Urothelium cell line (cell line): Measurements from ENCODE around the gene NEMP1.
"Not testable (repeated sequence)": the region's sequence is repeated elsewhere in the genome, so short reads cannot be mapped to it uniquely, and the experiment has no call there.

Experiments
- DNase-seq: peaks from one replicate; pipeline ENCODE4 v3.0.0; 2011; ENCODE audit warnings: low spot score, mixed read lengths
- FAIRE-seq: peaks from 2 replicates; lab custom pipeline; 2011; peaks lifted over from hg19 to GRCh38; lab: Jason Lieb, UNC

Gene NEMP1

GRCh38 chr12:57037264-57037663, 41.3 kb downstream of the NEMP1 start:
- no peak for DNase-seq
- no peak for FAIRE-seq

DNA sequence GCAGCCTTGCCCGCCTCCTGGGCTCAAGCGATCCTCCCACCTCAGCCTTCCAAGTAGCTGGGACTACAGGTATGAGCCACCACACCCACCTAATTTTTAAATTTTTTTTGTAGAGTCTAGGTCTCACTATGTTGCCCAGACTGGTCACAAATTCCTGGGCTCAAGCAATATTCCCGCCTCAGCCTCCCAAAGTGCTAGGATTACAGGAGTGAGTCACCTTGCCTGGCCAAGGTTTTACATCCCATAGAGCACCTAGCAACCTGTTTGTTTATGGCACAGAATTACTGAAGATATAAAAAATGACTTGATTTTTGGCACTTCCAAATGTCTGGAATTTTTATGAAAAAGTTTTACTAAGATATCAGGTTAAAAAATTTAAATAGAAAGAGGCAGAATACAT, 45.2 kb downstream of the NEMP1 start:
- FAIRE-seq (no peak), DNase-seq (no peak)

- FAIRE-seq, result no peak
- DNase-seq, result no peak
These were observed 46.8 kb downstream of the NEMP1 start for GRCh38 chr12:57031789-57032188.

DNA sequence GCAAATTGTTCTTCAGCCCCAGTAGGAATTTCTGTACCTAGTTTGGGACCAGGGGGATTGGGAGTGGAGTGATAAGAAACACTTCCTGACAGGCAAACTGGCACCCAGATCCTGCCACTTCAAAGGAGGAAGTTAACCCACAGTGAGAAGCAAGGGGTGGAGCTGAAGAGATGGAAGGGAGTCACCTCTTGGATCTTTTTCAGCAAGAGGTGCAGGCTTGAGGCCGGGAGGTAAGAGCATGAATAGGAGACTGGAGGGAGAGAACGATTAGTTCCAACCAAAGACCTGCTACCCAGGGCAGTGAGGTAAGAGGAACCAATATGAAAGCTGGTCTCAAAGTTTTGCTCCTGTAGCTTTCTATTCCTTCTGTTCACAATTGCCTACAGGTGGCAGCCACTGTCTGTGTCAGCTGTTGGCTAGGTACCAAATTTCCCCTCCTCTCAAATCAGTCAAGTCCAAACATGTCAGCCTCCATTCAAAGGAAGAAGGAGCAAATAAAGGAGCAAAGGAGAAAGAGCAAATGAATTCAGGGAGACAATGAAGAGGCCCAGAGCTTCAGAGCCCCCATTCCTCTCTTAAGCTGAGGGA, 47.4 kb downstream of the NEMP1 start:
- FAIRE-seq (no peak), DNase-seq (peak; percentile 29)

DNA sequence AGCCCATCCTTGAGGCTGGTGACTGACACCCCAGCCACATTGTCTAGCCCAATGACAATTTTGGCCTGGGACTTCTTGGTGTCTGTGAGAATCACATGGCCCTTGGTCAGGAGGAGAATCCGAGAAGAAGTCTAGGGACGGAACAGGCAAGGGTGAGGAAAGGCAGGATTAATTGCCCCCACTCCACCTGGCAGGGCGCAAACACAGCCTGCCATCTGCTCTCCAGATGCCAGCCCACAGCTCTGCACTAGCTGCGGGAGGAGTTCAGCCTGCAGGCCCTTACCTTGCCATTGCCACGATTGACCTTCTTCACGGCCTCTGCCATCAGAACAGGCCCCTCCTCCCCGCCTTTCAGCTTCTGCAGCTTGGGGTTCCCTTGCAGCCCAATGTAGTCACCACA, 49.1 kb downstream of the NEMP1 start:
- no peak for FAIRE-seq
- DNase-seq, result no peak

- no peak for DNase-seq
- no peak for FAIRE-seq
These were observed 50.8 kb downstream of the NEMP1 start for GRCh38 chr12:57027805-57028153.

DNA sequence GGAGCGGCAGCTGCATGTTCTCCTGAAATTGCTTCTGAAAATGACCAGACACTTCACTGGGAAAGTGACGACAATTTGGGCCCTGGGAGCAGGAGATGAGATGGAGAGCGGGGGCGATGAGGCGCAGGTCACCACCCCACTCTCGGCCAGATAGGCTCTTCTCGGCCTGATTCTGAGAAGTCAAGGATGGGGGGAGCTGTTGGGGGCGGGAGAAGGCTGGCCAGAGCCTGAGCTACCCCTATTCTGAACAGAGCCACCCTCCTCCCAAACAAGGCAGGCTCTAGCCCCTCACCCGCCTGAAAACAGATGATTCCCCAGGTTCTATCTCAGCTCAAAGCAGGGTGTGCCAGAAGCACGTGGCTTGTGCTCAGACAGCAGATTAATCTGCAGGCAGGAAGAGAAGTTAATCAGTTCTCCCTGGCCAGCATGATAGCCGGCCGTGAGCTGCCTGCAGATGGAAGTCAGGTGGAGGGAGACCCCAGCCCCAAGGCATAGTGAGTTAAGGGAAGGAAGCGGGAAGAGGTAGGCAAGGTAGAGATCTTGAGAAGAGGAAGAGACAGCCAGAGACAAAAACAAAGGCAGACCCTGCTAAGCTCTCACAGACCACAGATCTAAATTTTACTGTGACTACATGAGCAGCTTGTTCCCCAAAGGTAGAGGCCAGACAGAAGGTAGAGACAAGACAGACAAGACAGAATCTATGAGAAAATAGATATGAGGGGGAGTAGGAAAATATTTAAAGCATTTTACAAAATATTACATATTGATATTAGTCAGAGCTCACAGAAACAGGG, 51.4 kb downstream of the NEMP1 start:
- DNase-seq (no peak), FAIRE-seq (no peak)

DNA sequence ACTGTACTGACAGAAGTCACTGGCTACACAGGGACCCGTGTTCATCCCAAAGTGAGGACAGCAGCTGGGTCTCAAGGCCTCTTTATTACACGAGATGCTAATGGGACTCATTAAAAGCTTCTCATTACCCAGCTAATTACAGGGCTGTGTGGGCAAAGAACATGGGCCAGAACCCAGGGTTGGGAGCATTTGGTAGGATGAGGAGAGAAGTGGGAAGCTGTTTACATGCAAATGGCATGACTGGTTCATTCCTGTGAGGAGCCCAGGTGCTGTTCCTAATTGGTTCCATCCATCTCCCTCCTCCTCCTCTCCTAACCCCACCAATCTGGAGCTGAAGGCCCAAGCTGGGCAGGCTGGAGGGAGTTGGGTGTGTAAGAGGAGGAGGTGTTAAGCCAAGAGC, 53.4 kb downstream of the NEMP1 start:
- FAIRE-seq, result no peak
- DNase-seq, result no peak

DNA sequence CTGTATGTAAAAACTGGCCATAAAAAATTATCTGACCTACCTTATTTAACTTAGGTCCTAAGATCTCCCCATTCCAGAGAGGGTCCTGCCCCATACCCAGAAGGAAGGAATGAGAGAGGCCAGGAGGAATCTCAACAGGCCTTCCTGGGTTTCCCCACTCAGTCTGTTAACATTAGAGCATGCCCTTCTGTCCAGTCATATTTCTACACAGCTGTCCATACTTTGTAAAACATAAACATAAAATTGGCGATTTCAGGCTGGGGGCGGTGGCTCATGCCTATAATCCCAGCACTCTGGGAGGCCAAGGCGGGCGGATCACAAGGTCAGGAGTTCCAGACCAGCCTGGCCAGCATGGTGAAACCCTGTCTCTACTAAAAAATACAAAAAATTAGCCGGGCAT, 56.3 kb downstream of the NEMP1 start:
- DNase-seq, FAIRE-seq: not testable (repeated sequence)

DNA sequence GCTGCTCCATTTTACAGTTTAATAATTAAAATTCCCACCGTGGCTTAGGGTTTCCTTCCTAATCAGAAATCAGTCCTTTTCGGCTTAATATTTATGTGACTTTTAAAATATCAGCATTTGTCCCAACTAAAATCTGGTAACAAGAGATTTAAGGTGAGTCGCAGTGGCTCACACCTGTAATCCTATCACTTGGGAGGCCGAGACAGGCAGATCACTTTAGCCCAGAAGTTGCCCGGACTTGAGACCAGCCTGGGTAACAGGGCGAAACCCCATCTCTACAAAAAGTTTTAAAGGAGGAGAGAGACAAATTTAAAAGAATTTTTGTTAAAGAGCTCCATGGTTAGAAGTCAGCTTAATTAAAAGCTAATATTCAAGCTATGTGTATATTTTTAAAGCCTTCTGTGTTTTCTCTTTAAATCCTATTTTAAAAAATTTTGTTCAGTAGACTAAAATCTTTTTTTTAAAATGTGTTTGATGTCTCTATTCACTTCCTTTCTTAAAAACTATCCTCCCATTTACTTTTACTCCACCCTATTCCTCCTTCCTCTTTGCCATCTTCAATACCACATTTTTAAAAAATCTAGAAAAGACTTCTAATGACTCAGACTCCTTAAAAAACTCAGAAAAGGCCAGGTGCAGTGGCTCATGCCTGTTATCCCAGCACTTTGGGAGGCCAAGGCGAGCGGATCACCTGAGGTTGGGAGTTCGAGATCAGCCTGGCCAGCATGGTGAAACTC, 58.4 kb downstream of the NEMP1 start:
- FAIRE-seq (no peak), DNase-seq (no peak)

DNA sequence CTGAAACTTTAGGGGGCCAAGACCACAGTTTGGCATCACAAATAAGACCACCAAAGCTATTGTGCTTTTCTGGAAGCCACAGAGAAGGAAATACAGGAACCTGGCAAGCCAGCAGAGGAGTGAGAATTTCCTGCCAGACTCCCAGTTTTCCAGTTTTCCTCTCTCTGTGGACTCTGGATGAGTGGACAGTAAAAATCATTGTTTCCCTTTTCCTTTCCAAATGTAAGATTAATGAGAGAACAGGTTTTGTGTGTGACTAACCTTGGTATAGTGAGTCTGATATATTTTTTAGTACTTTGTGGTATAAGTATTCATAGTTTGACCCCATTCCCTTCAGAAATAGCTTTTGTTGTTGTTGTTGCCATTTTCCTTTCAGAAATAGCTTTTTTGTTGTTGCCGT, 59.7 kb downstream of the NEMP1 start:
- no peak for FAIRE-seq
- no peak for DNase-seq

DNA sequence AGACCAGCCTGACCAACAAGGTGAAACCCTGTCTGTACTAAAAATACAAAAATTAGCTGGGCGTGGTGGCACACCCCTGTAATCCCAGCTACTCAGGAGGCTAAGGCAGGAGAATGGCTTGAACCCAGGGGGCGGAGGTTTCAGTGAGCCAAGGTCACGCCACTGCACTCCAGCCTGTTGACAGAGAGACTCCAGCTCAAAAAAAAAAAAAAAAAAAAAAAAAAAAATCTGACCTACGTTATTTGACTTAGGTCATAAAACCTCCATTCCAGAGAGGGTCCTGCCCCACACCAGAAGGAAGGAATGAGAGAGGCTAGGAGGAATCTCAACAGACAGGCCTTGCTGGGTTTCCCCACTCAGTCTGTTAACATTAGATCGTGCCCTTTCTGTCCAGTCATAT, 60.2 kb downstream of the NEMP1 start:
- DNase-seq, FAIRE-seq: not testable (repeated sequence)

DNA sequence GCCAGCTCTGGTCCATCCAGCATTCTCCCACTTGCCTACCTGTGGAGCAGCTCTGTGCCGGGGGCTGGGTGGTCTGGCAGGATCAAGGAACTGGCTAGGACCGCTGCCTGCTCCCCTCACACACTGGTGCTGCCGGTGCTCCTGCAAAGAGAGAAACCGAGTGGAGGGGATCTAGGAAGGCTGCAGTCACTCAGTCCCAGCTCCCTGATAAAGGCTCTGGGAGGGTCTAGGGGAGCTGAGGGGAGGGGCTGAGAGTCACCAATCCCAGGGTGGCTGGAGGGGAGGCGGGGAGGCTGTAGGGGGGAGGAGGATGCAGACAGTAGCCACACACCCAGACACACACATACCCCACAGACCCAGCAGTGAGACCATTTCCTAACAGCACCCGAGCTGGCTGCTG, 62.2 kb downstream of the NEMP1 start, which contains the start of gene TAC3:
Gene TAC3, minus strand, starts transcription at position 182 of the 400 bp plus-strand sequence. CDS start 732 bp downstream, outside the sequence.
- DNase-seq (no peak), FAIRE-seq (no peak)

GRCh38 chr12:57012600-57013465, 65.8 kb downstream of the NEMP1 start:
- no peak for FAIRE-seq
- DNase-seq, result no peak

- DNase-seq, result no peak
- FAIRE-seq, result no peak
These were observed 66.9 kb downstream of the NEMP1 start for GRCh38 chr12:57011438-57012424.

DNA sequence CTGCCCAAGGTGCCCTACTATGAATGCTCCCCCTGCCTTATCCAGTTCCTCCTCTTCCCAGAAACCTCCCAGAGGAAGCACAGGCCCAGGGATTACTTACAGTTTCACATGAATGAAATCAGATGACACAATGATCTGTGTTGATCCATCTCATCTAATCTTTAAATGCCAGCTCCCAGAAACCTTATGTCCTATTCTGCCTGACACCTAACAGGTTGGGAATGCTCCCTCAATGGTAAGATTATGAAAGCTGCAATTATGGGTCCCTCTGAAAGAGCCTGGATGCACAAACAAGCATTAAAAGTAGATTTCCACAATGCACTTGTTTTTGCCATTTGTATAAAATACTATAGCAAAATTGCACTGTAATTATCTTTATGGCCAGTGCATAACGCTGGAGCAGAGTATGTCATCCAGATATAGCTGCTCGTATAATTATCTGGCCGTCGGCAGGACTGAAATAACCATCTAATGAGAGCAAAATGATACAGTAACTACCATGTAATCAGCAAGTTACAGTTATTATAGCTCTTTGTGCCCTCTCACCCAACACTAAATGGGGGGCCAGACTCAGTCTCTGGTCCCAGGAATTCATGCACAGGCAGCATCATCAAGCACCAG, 67.9 kb downstream of the NEMP1 start:
- DNase-seq, result no peak
- no peak for FAIRE-seq

- FAIRE-seq (no peak), DNase-seq (no peak)
These were observed 68.5 kb downstream of the NEMP1 start for GRCh38 chr12:57009949-57010626.

DNA sequence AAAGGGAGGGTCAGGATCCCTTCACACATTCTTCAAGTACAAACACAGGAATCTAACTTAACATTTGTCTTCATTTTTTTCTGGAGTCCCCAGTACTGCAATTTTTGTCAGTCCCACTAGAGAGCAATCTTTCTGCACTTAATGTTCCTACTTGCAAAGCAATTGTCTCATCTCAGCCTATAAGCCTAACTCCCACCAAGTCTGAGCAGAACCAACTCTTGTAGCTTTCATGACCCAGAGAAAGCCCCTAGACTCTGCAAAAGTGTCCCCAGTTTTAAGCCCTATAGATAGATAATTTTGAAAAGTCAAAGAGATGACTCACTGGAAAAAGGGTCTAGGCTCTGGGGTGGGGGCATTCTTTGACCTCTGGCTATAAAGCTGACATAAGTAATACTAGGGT, 70.4 kb downstream of the NEMP1 start:
- DNase-seq (peak; percentile 46), FAIRE-seq (no peak)
